ENCODE data around the gene KIAA1549.

GRCh38 chr7:138916731-138917130, 64.5 kb downstream of the KIAA1549 start:
- TF ChIP-seq POLR2AphosphoS5 (IDR thresholded peaks at IDR 0.05; ENCODE audit: borderline replicate concordance, low read depth, low read length) (no peak), EZH2 (IDR thresholded peaks at IDR 0.05) (no peak)
